Psoas muscle (tissue), 8 donors: ENCODE results near the gene GNAZ. TPM values are rescaled to one million over a fixed set of nuclear protein-coding genes. Genes with fewer than 3 reads are reported as not detected.

Experiments used
- ATAC-seq, 4 donors: fragments of 200-7000 bp; cut with Tn5 transposase; one replicate each; pipeline ENCODE4 v1.9.1; 2020; ENCODE audit warnings: moderate library complexity in 3 of 4, mild to moderate bottlenecking in 2 of 4
- DNase-seq, 2 donors: peaks; one replicate each; pipeline ENCODE4 v3.0.0-alpha.2; 2020
- H3K27ac ChIP-seq: fragments of 200-600 bp; one replicate; pipeline ENCODE4 v1.8.0; 2022
- H3K27me3 ChIP-seq, 3 donors: fragments of 200-600 bp in 1 of 3; one replicate each; pipeline versions ENCODE4 v1.6.1 to v1.8.0; 2013 to 2022; ENCODE audit warnings: low read length in 2 of 3, mild to moderate bottlenecking in 2 of 3, moderate library complexity in 1 of 3; ENCODE audit not compliant: insufficient read depth in 3 of 3
- H3K36me3 ChIP-seq, 2 donors: fragments of 200-600 bp in 1 of 2; one replicate each; pipeline versions ENCODE4 v1.6.1 to v1.8.0; 2013 to 2022; ENCODE audit warnings: low read depth in 1 of 2, mild to moderate bottlenecking in 1 of 2, moderate library complexity in 1 of 2; ENCODE audit not compliant: insufficient read depth in 1 of 2
- H3K4me1 ChIP-seq: fragments of 200-600 bp; one replicate; pipeline ENCODE4 v1.8.0; 2022
- H3K4me3 ChIP-seq: fragments of 200-600 bp; one replicate; pipeline ENCODE4 v1.8.0; 2022; ENCODE audit warnings: mild to moderate bottlenecking
- H3K9me3 ChIP-seq: fragments of 200-600 bp; one replicate; pipeline ENCODE4 v1.8.0; 2022
- WGBS, 3 donors: extraction: QIAGEN DNeasy Blood & Tissue Kit; methylation state at CpG; one replicate each; pipeline versions ENCODE4 v1.1.6 to v1.1.7; 2013; 5-methylcytosine and 5-hydroxymethylcytosine counted together
- intact Hi-C, 2 donors: fragments of 100-400 bp; cut with DNase I; formaldehyde crosslinking; loops; one replicate each; pipeline versions ENCODE4 v1.11.0 to v1.14.2; 2022
- polyA plus RNA-seq, 3 donors: library from polyadenylated mRNA; stranded (reverse); fragments of 200-250 nt; gene quantifications; one replicate each; pipeline ENCODE4 v1.2.3, GENCODE V29; 2013
- total RNA-seq, 4 donors: library from RNA; stranded (reverse); fragmentation: NEBNext Ultra II Directional in 2 of 4; extraction: Animal tissue kit (Norgen Biotek cat#: 25700) in 2 of 4; gene quantifications; one replicate each; pipeline versions ENCODE4 v1.2.1 to v1.2.4, GENCODE V29; 2021 to 2023
- TF ChIP-seq, protein P1 (sequence below): fragments of 200-600 bp; IDR thresholded peaks from one replicate; pipeline ENCODE4 v1.8.0; 2022; ENCODE audit warnings: antibody characterized with exemption
- donor health status: healthy with polysubstance abuse.
- donor health status: DM: no; HTN: no; CAD: no; lungs with moderate emphysema.
- donor health status: Bipolar disorder and iron deficiency.
- donor health status: healthy.
- donor health status: DM: yes; HTN: yes; CAD: no.
- donor health status: DM: no; HTN: no; CAD: no.
- donor health status: DM: no; HTN: no; CAD: no.
- donor health status: DM: yes; HTN: yes; CAD: no.

GNAZ gene
- total and polyA plus RNA-seq, 7 donors, result 0.99 to 3.9 (median 1.7) TPM

DNA sequence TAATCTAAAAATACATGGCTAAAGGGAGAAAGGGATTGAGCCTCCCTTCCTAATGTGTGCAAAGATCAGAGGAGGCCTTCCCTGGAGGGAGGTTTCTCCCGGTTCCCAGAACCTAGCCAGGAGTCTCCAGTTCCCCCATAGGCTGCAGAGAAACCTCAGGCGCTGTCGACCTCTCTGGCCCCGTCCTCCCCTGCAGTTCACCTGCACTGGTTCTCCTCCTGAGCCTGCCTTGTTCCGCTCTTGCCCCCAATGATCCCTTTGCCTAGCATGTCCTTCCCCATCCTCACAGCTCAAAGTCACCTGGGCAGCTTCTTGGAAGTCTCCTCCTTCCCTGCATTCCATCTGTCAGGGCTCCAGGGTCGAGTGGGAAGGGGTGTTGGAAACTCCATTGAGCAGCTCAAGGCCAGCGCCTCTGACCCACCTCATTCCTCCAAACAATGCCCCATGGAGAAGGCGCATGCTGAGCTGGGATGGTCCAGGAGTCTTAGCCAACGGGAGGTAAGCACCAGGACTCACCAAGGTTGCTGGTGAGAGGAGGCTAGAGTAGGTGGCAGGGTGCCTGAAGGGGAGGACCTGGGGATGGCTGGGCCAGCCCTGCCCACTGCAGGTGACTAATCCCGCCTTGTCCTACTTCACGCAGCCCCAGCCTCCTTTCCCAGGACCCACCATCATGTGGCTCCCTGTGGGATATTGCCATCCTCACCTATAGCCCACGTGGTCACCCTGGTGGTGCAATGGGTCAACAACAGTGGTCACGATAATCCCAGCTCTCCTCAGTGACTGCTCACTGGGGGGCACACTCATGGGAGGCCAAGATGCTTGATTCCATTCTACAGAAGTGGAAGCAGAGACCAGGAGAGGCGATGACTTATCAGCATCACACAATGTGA, 56.1 kb downstream of the GNAZ start:
- ATAC-seq (no peak), DNase-seq (peak in 1 of 2 donors; percentile 38)
- Histone ChIP-seq H3K27ac (no peak overlapping the region), H3K4me1 (no peaks in the 10 kb centered on the region), H3K4me3 (no peak overlapping the region), H3K9me3 (no peaks in the 10 kb centered on the region), H3K27me3 (no peaks in the 10 kb centered on the region), H3K36me3 (no peaks in the 10 kb centered on the region)
- intact Hi-C loops, result no loop called here
- 83 to 88% (median 87%) methylated on average over 14 of the region's 14 CpGs for WGBS, 3 donors
- TF ChIP-seq, protein P1, sequence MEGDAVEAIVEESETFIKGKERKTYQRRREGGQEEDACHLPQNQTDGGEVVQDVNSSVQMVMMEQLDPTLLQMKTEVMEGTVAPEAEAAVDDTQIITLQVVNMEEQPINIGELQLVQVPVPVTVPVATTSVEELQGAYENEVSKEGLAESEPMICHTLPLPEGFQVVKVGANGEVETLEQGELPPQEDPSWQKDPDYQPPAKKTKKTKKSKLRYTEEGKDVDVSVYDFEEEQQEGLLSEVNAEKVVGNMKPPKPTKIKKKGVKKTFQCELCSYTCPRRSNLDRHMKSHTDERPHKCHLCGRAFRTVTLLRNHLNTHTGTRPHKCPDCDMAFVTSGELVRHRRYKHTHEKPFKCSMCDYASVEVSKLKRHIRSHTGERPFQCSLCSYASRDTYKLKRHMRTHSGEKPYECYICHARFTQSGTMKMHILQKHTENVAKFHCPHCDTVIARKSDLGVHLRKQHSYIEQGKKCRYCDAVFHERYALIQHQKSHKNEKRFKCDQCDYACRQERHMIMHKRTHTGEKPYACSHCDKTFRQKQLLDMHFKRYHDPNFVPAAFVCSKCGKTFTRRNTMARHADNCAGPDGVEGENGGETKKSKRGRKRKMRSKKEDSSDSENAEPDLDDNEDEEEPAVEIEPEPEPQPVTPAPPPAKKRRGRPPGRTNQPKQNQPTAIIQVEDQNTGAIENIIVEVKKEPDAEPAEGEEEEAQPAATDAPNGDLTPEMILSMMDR, result no peak

DNA sequence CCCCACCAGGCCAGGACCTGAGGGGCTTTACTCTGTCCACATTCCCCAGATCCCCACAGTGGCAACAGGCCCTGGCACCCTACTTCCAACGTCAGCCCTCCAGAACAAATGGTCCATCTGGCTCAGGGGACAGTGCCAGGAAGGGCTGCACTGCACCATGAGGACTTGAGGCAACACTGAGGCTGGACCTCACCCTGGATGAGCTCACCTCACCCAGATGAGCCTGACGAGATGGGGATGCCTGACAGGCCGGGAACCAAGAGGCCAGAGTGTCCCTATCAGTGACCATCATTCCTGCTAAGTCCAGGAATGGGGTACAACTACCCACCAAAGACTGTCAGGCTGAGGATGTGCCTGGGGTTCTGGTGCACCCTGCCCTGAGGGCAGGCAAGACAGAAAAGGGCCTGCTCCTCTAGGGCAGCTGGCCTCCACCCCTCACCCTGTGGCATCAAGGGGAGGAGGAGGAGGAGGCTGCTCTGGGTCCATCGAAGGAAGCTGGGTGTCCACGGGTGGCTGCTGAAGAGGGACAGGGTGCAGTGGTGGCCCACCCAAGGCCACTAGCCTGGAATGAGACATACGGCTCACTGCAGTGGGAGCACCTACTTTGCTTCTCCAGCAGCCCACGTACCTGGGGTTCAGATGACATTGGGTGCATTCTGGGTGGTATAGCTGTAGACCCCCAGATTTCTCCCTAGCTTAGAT, 56.9 kb downstream of the GNAZ start:
- ATAC-seq, result no peak
- no peak overlapping the region for H3K4me3 ChIP-seq
- 62 to 84% (median 69%) methylated on average over 7 of the region's 7 CpGs for WGBS, 3 donors
- H3K36me3 ChIP-seq, result no peaks in the 10 kb centered on the region
- no peaks in the 10 kb centered on the region for H3K9me3 ChIP-seq
- no peak overlapping the region for H3K27ac ChIP-seq
- no peaks in the 10 kb centered on the region for H3K27me3 ChIP-seq
- intact Hi-C loops, result no loop called here
- TF ChIP-seq, protein P1, result no peak
- no peaks in the 10 kb centered on the region for H3K4me1 ChIP-seq
- DNase-seq, result no peak

DNA sequence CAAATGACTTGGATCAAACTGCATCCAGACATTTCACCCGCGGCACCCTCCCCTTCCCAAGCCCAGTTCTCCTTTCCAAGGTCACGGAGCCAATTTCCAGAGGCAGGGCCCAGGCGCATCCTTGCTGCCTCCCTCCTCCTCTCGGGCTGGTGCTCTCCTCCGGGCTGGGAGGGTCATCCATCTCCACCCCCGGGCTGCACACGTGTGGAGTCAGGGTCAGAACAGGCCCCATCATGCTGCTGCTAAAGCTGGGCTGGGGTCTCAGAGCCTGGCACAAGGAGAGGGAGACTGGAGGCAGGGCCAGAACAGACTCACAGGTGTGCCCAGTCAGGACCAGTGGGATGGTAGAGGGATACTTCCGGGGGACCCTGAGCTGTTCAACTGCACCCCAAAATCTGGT, 57.5 kb downstream of the GNAZ start:
- Histone ChIP-seq H3K4me1 (no peaks in the 10 kb centered on the region), H3K4me3 (no peak overlapping the region), H3K36me3 (no peaks in the 10 kb centered on the region), H3K27me3 (no peaks in the 10 kb centered on the region), H3K9me3 (no peaks in the 10 kb centered on the region), H3K27ac (no peak overlapping the region)
- intact Hi-C loops, result loop anchor here (1.0 to 2.0 kb wide), 2 partner anchors 168 to 171 kb away; no protein-coding TSS in a partner anchor
- ATAC-seq, result no peak
- DNase-seq, result peak in 1 of 2 donors; percentile 27
- 30 to 59% (median 41%) methylated on average over 9 of the region's 9 CpGs for WGBS, 3 donors
- TF ChIP-seq, protein P1, result no peak

DNA sequence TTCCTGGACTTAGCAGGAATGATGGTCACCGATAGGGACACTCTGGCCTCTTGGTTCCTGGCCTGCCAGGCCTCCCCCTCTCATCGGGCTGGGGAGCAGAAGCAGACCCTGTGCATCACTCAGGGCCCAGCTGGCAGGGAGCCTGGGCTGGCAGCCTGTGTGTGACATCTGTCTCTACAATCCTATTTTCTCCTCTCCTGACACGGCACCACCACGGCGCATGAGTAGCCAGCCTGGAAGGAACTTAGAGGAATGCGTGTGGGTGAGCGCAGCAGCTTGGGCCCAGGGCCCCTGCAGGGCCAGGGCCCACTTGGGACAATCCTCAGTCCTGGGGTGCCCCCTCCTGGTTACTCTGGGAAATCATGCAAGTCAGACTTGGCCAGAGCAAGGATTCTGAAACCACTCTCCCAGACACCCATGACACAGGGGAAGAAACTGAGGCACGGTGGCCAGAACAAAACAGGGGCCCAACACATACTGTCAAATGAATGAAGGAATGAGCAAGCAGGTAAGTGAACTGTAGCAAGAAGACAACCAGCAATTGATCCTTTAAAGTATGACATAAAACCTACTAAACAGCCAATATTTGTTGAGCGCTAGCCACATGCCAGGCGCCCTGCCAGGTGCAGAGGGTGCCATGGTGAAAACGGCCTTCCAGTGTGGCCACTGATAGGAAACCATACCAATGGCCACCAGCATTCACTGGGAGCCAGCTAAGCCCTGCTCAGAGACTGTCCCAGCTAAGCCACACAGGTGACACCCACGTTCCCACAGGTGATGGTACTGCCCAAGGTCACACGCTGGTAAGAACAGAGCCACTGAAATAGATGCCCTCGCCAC, 58.2 kb downstream of the GNAZ start:
- TF ChIP-seq, protein P1, result peak; percentile 81
- Histone ChIP-seq H3K4me1 (no peaks in the 10 kb centered on the region), H3K36me3 (no peaks in the 10 kb centered on the region), H3K4me3 (no peak overlapping the region), H3K27me3 (no peaks in the 10 kb centered on the region), H3K27ac (no peak overlapping the region), H3K9me3 (no peaks in the 10 kb centered on the region)
- DNase-seq (peak; percentile 57 to 76), ATAC-seq (peak; percentile 76 to 89 (median 84))
- intact Hi-C loops, result loop anchor here (1.0 to 2.0 kb wide), 2 partner anchors 169 to 172 kb away; no protein-coding TSS in a partner anchor
- WGBS, 3 donors, result 19 to 27% (median 20%) methylated on average over 14 of the region's 14 CpGs
